GM18909 (cell line): ENCODE results near the gene DRC1.

Experiments used
- ATAC-seq: cut with Tn5 transposase; IDR thresholded peaks from one replicate; pipeline ENCODE4 v1.9.1; 2021; ENCODE audit warnings: mild to moderate bottlenecking; ENCODE audit not compliant: unreplicated experiment, poor library complexity

The DRC1 gene

GRCh38 chr2:26474261-26474785, 72.6 kb downstream of the DRC1 start:
- ATAC-seq, result no peak

GRCh38 chr2:26475037-26475436, 73.3 kb downstream of the DRC1 start:
- no peak for ATAC-seq

- no peak for ATAC-seq
Measured at GRCh38 chr2:26475832-26476501, 74.2 kb downstream of the DRC1 start.

- no peak for ATAC-seq
Measured at GRCh38 chr2:26477126-26477910, 75.6 kb downstream of the DRC1 start.

GRCh38 chr2:26477911-26478253, 76.2 kb downstream of the DRC1 start, which contains the start of gene OTOF:
TSS of gene OTOF (minus strand) at chr2:26478124.
- ATAC-seq, result no peak

GRCh38 chr2:26478366-26478765, 76.6 kb downstream of the DRC1 start:
- no peak for ATAC-seq

- no peak for ATAC-seq
Measured at GRCh38 chr2:26479131-26479788, 77.5 kb downstream of the DRC1 start.

GRCh38 chr2:26479789-26480565, 78.3 kb downstream of the DRC1 start:
- no peak for ATAC-seq

- no peak for ATAC-seq
Measured at GRCh38 chr2:26480566-26481423, 79.1 kb downstream of the DRC1 start.

GRCh38 chr2:26481706-26482105, 80.0 kb downstream of the DRC1 start:
- no peak for ATAC-seq

GRCh38 chr2:26482211-26483026, 80.7 kb downstream of the DRC1 start:
- ATAC-seq, result no peak

- ATAC-seq, result no peak
Measured at GRCh38 chr2:26483027-26483326, 81.3 kb downstream of the DRC1 start.

- no peak for ATAC-seq
Measured at GRCh38 chr2:26483516-26483915, 81.8 kb downstream of the DRC1 start.

- no peak for ATAC-seq
Measured at GRCh38 chr2:26483957-26484565, 82.3 kb downstream of the DRC1 start.

- no peak for ATAC-seq
Measured at GRCh38 chr2:26484579-26484978, 82.9 kb downstream of the DRC1 start.

- ATAC-seq, result no peak
Measured at GRCh38 chr2:26485099-26485498, 83.4 kb downstream of the DRC1 start.

GRCh38 chr2:26485725-26486418, 84.2 kb downstream of the DRC1 start:
- no peak for ATAC-seq

GRCh38 chr2:26486789-26487188, 85.1 kb downstream of the DRC1 start:
- ATAC-seq, result no peak
